Heart left ventricle (tissue), 13 donors: ENCODE data around the gene SPATA24.

Experiments used
- CTCF ChIP-seq, 12 donors: fragments of 200-600 bp; sonication (generic) in 4 of 12; IDR thresholded peaks; one replicate each; pipeline versions ENCODE4 v1.5.0 to v1.8.0; 2018 to 2022; ENCODE audit warnings: antibody characterized with exemption in 12 of 12, mild to moderate bottlenecking in 5 of 12
- POLR2A ChIP-seq, 2 donors: fragments of 450-650 bp; IDR thresholded peaks; one replicate each; pipeline ENCODE4 v1.6.1; 2017; ENCODE audit warnings: antibody characterized with exemption in 2 of 2, mild to moderate bottlenecking in 2 of 2, moderate library complexity in 2 of 2
- donor health status: ischemic (EF 13 %, LVEDD 7.1; RV severe dilation, severe dysfunction).
- donor health status: DM: no; HTN: yes; CAD: no.
- donor health status: DM: no; HTN: no; CAD: no.
- donor health status: ischemic (EF 25% LVEDD 6.9; RV normal size, moderate dysfunction).
- donor health status: ischemic (EF 25% LVEDD 5.7; RV mildly dilated, moderate dysfunction).
- donor health status: ischemic (EF 35%, LVEDD 5.7; RV mildly dilated, moderate dysfunction).
- donor health status: nonischemic (EF 11% LVEDD 7.7; RV severe dilation, severe dysfunction).
- donor health status: DM: yes; HTN: yes; CAD: no.
- donor health status: PGD.
- donor health status: ischemic (EF 29% LVEDD 5.4; RV normal size, mild dysfunction).
- donor health status: nonischemic (EF 23%, LVEDD 6.1; RV moderate dilation, normal function).

GRCh38 chr5:139417214-139417613 is 13.3 kb upstream of the SPATA24 start:
- TF ChIP-seq CTCF (IDR thresholded peaks at IDR 0.05) (no peak), POLR2A (IDR thresholded peaks at IDR 0.05) (no peak)
